ENCODE results near the gene FKBP5. TPM values are rescaled to one million over a fixed set of nuclear protein-coding genes. Genes with fewer than 3 reads are reported as not detected.

FKBP5 gene
- total and polyA plus RNA-seq, 2 of the 4 experiments (the other 2 are of a cell fraction) = 6.8 to 7.0 TPM

GRCh38 chr6:35613762-35614161 lies 75.0 kb downstream of the FKBP5 start:
- ChIA-PET CTCF (no interaction called here), POLR2A (ENCODE audit: unreplicated experiment) (no interaction called here)
- Histone ChIP-seq H3K56ac (ENCODE audit: extremely low read depth, insufficient read depth, low read length) (no peak overlapping the region), H3K36me3 (ENCODE audit: control insufficient read depth, insufficient read depth, low read length) (0 out of 2 replicates have a peak, but pooled peaks cover 2% of the 10 kb centered on the region), H2AK9ac (replicated peaks; ENCODE audit: low read depth, low read length, poor library complexity) (no peak overlapping the region), H3K79me1 (ENCODE audit: low read depth in 1 of 2, low read length in 2 of 2) (no peaks in the 10 kb centered on the region), H2BK20ac (ENCODE audit: low read depth, low read length) (no peak overlapping the region), H3K4me2 (ENCODE audit: low read depth, low read length) (no peak overlapping the region), H2AK5ac (ENCODE audit: low read depth, low read length) (no peak overlapping the region), H4K5ac (ENCODE audit: low read depth, low read length) (no peak overlapping the region), H4K8ac (ENCODE audit: low read depth in 2 of 2, low read length in 2 of 2) (no peak overlapping the region), H4K20me1 (ENCODE audit: insufficient read depth, low read length) (no peaks in the 10 kb centered on the region), H4K91ac (ENCODE audit: insufficient read depth, low read depth, low read length) (no peak overlapping the region), H3K23ac (ENCODE audit: low read depth, low read length) (no peak overlapping the region), H3K4me1 (ENCODE audit: control insufficient read depth, insufficient read depth, low read length) (0 out of 2 replicates have a peak, but pooled peaks cover 3% of the 10 kb centered on the region), H3K18ac (ENCODE audit: low read depth, low read length) (no peak overlapping the region), H3K9me1 (ENCODE audit: insufficient read depth, low read length) (no peaks in the 10 kb centered on the region), H3K9me3 (ENCODE audit: control insufficient read depth, insufficient read depth, low read length) (no peaks in the 10 kb centered on the region), H3K27me3 (ENCODE audit: control insufficient read depth, insufficient read depth, low read length) (no peaks in the 10 kb centered on the region), H2BK5ac (ENCODE audit: low read depth, low read length, poor library complexity, severe bottlenecking) (no peak overlapping the region), H2AFZ (replicated peaks; ENCODE audit: low read length, poor library complexity) (no peak overlapping the region), H3K27ac (ENCODE audit: insufficient read depth, low read length) (no peak overlapping the region), H2BK120ac (ENCODE audit: low read depth, low read length) (no peak overlapping the region), H3K4ac (ENCODE audit: low read depth, low read length) (no peak overlapping the region), H2BK15ac (ENCODE audit: low read depth, low read length) (no peak overlapping the region), H3K14ac (replicated peaks; ENCODE audit: low read depth, low read length) (no peak overlapping the region), H3K9ac (ENCODE audit: low read depth, low read length) (no peak overlapping the region), H3K4me3 (ENCODE audit: insufficient read depth, low read depth, low read length) (no peak overlapping the region)
- TF ChIP-seq CTCF (conservative IDR thresholded peaks at IDR 0.05; ENCODE audit: low read depth, low read length) = no peak
- no peak for TF ChIP-seq POLR2A (IDR thresholded peaks at IDR 0.05; ENCODE audit: low read depth, low read length)
- TF ChIP-seq USF2 (IDR thresholded peaks at IDR 0.05; ENCODE audit: low read depth, low read length) = no peak
- no peak for TF ChIP-seq MAZ (IDR thresholded peaks at IDR 0.05; ENCODE audit: borderline replicate concordance, low read depth, low read length)
- no peak for TF ChIP-seq MAFK (IDR thresholded peaks at IDR 0.05; ENCODE audit: low read depth, low read length)
- TF ChIP-seq RFX5 (IDR thresholded peaks at IDR 0.05; ENCODE audit: low read depth, low read length) = no peak
- no peak for TF ChIP-seq BHLHE40 (IDR thresholded peaks at IDR 0.05; ENCODE audit: low read depth, low read length)
- TF ChIP-seq RCOR1 (IDR thresholded peaks at IDR 0.05; ENCODE audit: insufficient replicate concordance, low read length) = no peak
- no peak for TF ChIP-seq NFE2L2 (IDR thresholded peaks at IDR 0.05; ENCODE audit: low read depth, low read length)
- TF ChIP-seq CHD1 (IDR thresholded peaks at IDR 0.05; ENCODE audit: low read depth, low read length) = no peak
- TF ChIP-seq MXI1 (IDR thresholded peaks at IDR 0.05; ENCODE audit: borderline replicate concordance, low read depth, low read length) = no peak
- TF ChIP-seq RAD21 (IDR thresholded peaks at IDR 0.05; ENCODE audit: low read length) = no peak
- no peak for TF ChIP-seq SMC3 (IDR thresholded peaks at IDR 0.05; ENCODE audit: low read depth, low read length)
- no peak for TF ChIP-seq FOS (IDR thresholded peaks at IDR 0.05; ENCODE audit: low read depth, low read length)
- TF ChIP-seq CEBPB (IDR thresholded peaks at IDR 0.05; ENCODE audit: low read depth, low read length) = no peak
- no peak for DNase-seq
- in situ Hi-C loops (cut with MboI; ENCODE audit: low sequenced_read_pairs) (no loop called here), intact Hi-C loops (cut with micrococcal nuclease) (no loop called here), dilution Hi-C loops (cut with HindIII; ENCODE audit: low sequenced_read_pairs, unreplicated experiment) (no loop called here)
- no peak for ATAC-seq (ENCODE audit: low read depth)
- no CpG with 5 or more reads among the region's 1 CpG for WGBS, 2 experiments (ENCODE audit: extremely low coverage in 2 of 2, insufficient read length in 1 of 2)
- BruUV-seq (replicated peaks) = no TSS peak
